Activated CD8-positive, alpha-beta memory T cell treated with anti-CD3 and anti-CD28 coated beads, Interleukin-2, amount 50 U/mL, for 4 hours (primary cell): ENCODE results near the gene AEBP2.
"Not testable (repeated sequence)": the region's sequence is repeated elsewhere in the genome, so short reads cannot be mapped to it uniquely, and the experiment has no call there.

Experiments used
- DNase-seq: peaks from one replicate; pipeline ENCODE4 v3.0.0-alpha.2; 2020

Gene AEBP2

DNA sequence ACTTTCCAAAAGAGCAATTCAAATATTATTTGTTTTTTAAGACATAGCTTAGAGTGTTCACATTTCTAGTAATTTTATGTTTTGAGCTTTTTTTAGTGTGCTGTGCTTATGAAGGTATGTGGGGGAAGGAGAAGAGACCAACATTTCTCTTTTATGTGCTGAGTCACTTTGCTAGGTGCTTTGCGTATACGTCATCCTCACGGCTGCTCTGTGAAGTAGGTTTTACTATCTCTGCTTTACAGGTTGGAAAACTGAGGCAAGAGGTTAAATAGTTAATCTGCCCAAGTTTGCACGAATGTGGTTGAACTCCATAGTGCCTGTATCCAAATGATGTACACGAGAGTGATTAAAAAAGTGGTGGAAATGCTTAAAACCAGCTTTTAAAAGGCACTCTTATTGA is 75.9 kb downstream of the AEBP2 start:
- DNase-seq: no peak

DNA sequence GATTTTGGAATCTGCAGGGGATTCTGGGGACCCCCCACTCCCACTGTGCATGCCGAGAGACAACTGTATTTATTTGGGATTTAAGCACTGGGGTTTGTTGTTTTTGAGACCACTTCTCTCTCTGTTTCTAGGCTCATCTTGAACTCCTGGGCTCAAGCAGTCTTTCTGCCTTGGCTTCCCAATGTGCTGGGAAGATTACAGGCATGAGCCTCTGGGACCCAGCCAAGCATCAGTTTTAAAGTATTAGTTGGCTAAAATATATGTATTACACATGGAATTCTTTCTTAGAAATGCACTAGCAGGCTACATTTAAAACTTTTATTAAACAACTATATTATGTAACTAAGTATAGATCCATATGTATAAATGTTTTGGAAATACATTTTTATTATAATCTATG is 78.3 kb downstream of the AEBP2 start:
- no peak for DNase-seq

DNA sequence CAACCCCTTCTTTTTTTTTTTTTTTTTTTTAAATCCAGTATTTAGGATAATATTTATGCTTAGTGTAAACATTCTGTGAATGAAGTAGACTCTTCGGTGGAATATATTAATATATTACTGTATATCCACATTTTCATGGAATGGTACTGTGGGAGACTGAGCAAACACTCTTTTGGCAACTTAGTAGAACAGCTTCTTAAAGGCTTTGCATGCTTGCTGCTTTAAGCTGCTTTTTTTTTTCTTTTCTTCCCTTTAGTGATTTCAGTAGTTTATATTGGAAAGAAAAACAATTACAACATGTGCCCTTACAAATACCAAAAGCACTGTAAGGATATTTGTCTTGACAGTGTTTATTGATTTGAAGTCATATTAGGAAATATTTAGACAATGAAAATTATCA is 78.9 kb downstream of the AEBP2 start:
- DNase-seq: no peak

DNA sequence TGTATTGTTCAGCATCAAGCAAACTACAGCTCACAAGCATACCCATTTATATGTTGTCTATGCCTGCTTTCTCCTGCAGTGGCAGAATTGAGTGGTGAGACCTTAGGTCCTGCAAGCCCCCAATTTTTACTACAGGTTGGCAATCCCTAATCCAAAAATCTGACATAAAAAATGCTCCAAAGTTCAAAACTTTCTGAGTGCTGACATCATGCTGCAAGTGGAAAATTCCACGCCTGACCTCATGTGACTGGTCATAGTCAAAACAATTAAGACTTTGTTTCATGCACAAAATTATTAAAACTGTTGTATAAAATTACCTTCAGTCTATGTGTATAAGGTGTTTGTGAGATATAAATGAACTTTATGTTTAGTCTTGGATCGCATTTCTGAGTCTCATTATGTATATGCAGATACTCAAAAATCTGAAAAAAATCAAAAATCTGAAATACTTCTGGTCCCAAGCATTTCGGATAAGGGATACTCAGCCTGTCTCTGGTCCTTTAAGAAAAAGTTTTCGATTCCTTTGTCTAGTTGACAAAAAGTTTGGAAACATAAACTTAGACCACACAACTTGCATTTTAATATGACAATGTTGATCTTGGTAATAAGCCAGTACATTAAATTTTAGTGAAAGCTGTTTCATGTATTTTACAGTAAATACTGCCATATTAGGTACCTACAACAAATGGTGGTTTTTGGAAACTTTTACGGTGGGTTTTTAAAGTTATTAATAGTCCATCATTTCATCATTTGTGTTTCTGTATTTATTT is 81.5 kb downstream of the AEBP2 start:
- no peak for DNase-seq

- DNase-seq: no peak
Observed at GRCh38 chr12:19525274-19525673, 86.0 kb downstream of the AEBP2 start.

GRCh38 chr12:19527866-19528265 is 88.6 kb downstream of the AEBP2 start:
- DNase-seq: no peak

DNA sequence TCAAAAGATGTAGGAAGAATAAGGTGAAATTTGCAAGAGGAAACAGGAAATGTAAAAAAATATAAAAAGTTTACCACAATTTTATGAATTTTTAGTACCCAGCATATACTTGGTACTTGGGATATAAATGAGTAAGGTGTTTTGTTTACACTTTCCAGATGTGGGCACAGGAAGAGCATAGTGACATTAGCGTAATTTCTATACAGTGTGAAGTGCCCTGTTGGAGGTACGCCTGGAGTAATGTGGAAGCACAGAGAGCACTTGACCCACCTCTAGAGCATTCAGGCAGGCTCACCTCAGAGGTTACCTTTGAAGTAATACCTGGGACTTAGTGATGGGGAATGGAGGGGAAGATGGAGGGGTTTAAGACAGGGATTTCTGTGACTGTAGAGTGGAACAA is 89.5 kb downstream of the AEBP2 start:
- no peak for DNase-seq

DNA sequence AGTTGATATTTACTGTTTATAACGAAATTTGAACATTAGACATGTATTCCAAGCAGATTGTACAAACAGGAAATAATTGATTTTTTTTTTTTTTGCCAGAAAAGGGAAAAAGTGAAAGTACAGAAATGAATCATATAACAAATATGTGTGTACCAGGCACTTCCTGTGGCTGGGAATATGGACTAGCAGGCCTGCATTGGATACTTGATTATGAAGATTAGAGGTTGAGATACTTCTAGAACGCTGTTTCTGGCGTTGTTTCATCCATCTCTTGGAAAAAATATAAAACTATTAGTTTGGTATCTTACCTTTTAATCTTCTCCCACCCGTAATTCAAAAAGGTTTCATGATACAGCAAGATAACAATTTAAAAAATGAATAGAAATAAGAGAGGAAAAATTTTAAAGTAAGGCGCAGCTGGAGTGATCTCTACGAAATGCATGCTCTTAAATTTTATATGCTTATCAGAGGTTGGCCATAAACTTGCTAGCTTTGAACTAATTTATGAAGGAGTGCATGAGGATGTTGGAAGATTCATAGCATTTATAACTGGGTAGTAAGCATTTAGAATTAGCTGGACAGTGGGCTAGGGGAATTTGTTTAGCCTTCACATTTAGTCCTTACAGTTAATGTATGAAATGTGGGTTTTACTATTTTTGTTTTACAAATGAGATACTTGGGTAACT is 90.8 kb downstream of the AEBP2 start:
- no peak for DNase-seq

DNA sequence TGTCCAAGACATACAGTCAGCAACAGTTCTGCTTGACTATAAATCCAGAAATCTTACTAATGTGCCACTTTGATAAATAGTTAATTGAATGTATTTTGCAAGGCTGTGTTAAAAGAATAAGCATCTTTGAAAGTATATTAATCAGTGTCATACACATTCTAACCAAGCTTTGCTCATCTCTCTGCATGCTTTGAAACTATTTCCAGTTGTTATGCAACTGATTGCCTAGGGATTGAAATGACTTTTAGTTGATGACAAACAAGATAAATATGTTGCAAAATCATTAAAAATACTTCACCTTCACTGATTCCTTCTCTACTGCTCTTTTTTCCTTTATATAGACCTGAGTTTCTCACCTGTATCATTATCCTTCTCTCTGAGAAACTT is 91.3 kb downstream of the AEBP2 start:
- no peak for DNase-seq

DNA sequence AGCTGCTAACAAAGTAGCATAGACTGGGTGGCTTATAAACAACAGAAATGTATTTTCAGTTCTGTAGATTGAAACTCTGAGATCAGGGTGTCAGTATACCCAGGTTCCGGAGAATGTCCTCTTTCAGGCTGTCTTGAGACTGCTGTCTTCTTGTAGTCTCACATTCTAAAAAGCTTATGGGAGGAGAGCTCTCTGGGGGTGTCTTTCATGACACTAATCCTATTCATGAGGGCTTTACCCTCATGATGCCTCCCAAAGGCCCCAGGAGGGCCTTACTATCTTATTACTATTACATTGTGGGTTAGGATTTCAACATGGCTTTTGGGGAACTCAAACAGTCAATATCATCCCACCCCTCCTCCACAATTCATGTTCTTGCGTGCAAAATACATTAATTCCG is 94.3 kb downstream of the AEBP2 start:
- DNase-seq: no peak

DNA sequence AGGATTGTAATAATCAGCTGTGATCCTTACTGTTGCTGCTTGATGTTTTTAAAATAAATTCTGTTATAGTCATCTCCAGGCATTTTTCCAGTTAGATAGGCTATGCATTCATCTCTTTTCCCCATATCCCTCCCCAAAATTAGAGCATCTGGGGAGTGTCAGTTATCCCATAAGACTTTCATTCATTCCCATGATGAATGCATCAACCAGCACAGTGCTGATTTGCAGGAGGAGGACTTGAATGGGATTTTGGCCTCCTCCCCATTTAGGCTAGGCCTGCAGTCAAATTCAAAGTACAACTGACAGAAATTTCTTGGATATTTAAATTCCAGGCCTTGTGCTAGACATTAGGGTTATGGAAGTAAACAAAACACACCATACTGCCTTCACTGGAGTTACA is 99.8 kb downstream of the AEBP2 start:
- DNase-seq: no peak

DNA sequence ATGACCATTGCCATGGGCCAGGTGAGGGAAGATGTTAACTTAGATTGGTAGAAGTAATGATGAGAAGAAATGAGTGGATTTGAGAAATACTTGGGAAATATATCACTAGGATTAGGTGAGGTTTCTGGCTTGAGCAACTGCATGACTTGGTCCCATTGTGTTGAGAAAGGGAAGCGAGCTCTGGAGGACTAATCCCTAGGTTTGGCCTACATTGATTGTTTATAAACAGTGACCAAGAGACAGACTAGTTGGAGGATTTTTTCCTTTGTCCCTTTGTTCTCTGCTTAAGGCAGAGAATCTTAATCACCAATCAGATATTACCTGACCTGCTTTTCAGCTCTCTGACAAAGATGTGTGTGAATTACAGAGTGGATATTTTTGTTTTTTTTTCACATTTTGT is 100.5 kb downstream of the AEBP2 start:
- no peak for DNase-seq

GRCh38 chr12:19542606-19543005 is 103.3 kb downstream of the AEBP2 start:
- no peak for DNase-seq

GRCh38 chr12:19544353-19544752 is 105.1 kb downstream of the AEBP2 start:
- no peak for DNase-seq

DNA sequence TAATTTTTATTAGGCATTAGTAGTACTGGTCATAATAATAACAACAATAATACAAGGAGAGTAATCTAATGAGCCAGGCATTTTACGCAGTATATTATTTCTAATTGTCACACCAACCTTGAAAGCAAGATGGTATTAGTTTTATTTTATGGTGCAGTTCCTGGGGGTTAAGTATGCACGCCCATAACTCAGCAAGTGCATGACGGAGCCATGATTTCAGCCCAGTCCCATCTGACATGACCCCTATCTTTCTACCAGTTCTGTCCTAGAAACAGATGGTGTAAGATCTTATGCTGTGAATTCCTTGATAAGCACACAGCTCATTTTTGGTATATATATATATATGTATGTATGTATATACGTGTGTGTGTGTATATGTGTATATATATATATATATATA is 106.0 kb downstream of the AEBP2 start:
- no peak for DNase-seq

DNA sequence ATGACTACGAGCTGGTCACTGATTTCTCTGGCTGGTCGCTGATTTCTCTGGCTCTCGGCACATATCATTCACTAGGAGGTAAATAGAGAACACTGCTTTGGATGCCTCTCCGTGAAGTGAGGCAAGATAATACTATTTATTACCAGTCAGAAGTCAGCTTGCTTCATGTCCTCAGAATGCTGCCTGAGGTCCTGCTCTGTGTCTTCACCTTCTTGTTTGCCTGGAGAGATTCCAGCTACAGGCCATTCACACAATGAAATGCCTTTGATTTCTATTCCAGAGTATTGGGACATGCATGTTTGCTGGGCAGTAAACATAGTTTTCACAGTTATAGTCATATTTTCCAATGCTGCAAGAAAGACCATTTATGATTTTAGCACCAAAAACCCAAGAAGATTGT is 106.7 kb downstream of the AEBP2 start:
- no peak for DNase-seq

DNA sequence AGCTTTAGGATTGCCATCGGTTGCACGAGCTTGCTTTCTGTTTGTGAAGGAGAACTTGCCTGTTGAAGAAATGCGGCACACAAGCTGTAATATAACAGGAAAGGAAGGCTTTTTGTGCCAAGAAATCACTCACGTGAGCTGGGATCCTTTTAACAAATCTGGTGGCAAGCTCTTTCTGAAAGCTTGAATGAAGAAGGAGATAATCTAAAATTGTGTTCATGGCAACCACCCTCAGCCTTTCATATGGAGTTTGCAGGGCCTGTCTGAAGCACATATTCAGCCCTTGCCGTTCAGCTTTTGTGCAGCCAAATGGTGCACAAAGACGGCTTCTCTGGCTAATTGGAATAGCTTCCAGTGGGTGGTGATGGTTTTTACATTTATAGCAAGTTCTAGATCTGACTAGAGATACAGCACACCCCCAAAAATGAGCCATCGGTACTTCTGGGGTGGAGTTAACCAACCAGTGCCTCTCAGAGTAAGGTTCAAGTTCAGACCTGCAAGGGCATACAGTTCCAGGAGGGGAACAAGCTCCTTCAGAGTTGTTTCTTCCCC is 107.4 kb downstream of the AEBP2 start:
- no peak for DNase-seq

- no peak for DNase-seq
Observed at GRCh38 chr12:19547271-19547671, 108.0 kb downstream of the AEBP2 start.

GRCh38 chr12:19548834-19549233 is 109.5 kb downstream of the AEBP2 start:
- DNase-seq: no peak

DNA sequence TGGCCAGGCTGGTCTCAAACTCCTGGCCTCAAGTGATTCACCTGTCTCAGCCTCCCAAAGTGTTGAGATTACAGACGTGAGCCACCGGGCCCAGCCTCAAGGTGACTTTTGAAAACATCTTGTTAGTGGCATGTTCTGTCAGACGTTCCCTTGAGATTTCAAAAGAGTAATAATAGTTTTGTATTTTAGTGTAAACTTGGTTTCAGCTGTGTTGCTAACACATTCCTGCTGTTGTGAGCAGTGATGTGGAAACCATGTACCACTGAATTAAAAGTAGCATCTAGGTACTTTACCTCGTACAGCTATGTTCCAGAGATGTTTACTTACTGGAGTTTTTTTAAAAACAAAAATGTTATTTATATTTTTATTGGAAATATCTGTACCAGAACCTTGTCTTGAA is 111.3 kb downstream of the AEBP2 start:
- DNase-seq: no peak

DNA sequence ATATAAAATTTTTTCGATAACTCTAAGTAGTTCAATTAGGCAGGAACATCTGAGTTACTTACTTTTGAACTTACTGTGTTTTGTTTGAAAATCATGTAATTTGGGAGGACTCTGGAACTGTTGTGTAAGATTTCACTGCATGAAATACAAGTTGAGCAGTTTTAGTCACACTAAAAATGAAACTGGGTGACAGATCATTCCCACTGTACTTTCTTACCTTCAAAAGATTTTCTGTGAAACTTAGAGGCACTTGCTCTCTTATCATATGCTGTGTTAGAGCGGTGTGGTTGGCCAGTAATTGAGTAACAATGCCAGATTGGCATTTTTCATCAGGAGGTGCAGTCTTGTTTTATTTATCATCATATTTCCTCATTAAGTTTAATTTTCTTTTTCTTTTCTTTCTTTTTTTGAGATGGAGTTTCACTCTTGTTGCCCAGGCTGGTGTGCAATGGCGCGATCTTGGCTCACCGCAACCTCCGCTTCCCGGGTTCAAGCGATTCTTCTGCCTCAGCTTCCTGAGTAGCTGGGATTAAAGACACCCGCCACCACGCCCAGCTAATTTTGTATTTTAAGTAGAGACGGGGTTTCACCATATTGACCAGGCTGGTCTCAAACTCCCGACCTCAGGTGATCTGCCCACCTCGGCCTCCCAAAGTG is 113.3 kb downstream of the AEBP2 start:
- not testable (repeated sequence) for DNase-seq

DNA sequence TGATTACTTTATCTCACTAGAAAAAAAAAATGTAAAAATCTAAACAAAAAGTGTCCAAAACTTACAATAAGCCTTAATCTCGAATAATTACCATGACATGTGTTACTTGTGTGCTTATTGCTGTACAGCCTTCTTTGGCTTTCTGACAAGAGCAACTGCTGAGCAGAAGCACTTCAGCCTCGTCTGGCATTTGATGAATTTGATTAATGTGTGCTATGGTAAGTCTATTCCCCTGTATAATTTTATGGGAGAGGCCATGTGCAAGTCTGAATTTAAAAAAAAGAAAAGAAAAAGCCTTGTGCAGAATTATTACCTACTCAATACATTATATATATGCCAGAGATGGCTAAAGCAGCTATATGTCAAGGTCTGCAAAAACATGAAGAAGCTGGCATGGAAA is 113.9 kb downstream of the AEBP2 start:
- no peak for DNase-seq

- no peak for DNase-seq
Observed at GRCh38 chr12:19561411-19561961, 122.2 kb downstream of the AEBP2 start.
